Activated CD8-positive, alpha-beta memory T cell treated with anti-CD3 and anti-CD28 coated beads, Interleukin-2, amount 50 U/mL, for 4 hours (primary cell): ENCODE data around the gene LAMB3.
"Not testable (repeated sequence)": the region's sequence is repeated elsewhere in the genome, so short reads cannot be mapped to it uniquely, and the experiment has no call there.

ENCODE experiments used
- DNase-seq: peaks from one replicate; pipeline ENCODE4 v3.0.0-alpha.2; 2020

LAMB3 gene

GRCh38 chr1:209652121-209652735, at the start of gene LAMB3:
TSS of gene LAMB3 (minus strand) at chr1:209652425. CDS start at chr1:209650944, 1,481 bp downstream.
- no peak for DNase-seq

- DNase-seq = not testable (repeated sequence)
Measured at GRCh38 chr1:209700686-209701085, 48.5 kb upstream of the LAMB3 start.

- no peak for DNase-seq
Measured at GRCh38 chr1:209697126-209697525, 44.9 kb upstream of the LAMB3 start.

GRCh38 chr1:209696673-209697072, 44.4 kb upstream of the LAMB3 start:
- DNase-seq = no peak

GRCh38 chr1:209692745-209693504, 40.7 kb upstream of the LAMB3 start:
- peak; percentile 68 for DNase-seq

GRCh38 chr1:209692296-209692695, 40.1 kb upstream of the LAMB3 start:
- DNase-seq = no peak

GRCh38 chr1:209691237-209691636, 39.0 kb upstream of the LAMB3 start:
- no peak for DNase-seq

GRCh38 chr1:209689477-209689876, 37.3 kb upstream of the LAMB3 start:
- DNase-seq = no peak

- DNase-seq = no peak
Measured at GRCh38 chr1:209688746-209689234, 36.6 kb upstream of the LAMB3 start.

- DNase-seq = no peak
Measured at GRCh38 chr1:209686322-209686721, 34.1 kb upstream of the LAMB3 start.

GRCh38 chr1:209685821-209686220, 33.6 kb upstream of the LAMB3 start:
- no peak for DNase-seq

- no peak for DNase-seq
Measured at GRCh38 chr1:209678981-209679539, 26.8 kb upstream of the LAMB3 start.

- DNase-seq = no peak
Measured at GRCh38 chr1:209675565-209676154, 23.4 kb upstream of the LAMB3 start.

- DNase-seq = peak; percentile 33
Measured at GRCh38 chr1:209674957-209675564, 22.8 kb upstream of the LAMB3 start, which contains the start of gene G0S2. TSS of gene G0S2 (plus strand) at chr1:209675412. CDS start at chr1:209675685, 273 bp downstream.

- DNase-seq = no peak
Measured at GRCh38 chr1:209673631-209674417, 21.6 kb upstream of the LAMB3 start.

GRCh38 chr1:209672705-209673630, 20.7 kb upstream of the LAMB3 start:
- no peak for DNase-seq

GRCh38 chr1:209670441-209671082, 18.3 kb upstream of the LAMB3 start:
- DNase-seq = no peak

GRCh38 chr1:209667708-209668107, 15.5 kb upstream of the LAMB3 start:
- DNase-seq = no peak

GRCh38 chr1:209667103-209667502, 14.9 kb upstream of the LAMB3 start:
- no peak for DNase-seq

GRCh38 chr1:209662879-209663327, 10.7 kb upstream of the LAMB3 start:
- DNase-seq = no peak
